Activated CD8-positive, alpha-beta T cell treated with anti-CD3 and anti-CD28 coated beads for 36 hours (primary cell): ENCODE results near the gene DMRT1. TPM values are rescaled to one million over a fixed set of nuclear protein-coding genes. Genes with fewer than 3 reads are reported as not detected.

Experiments used
- ATAC-seq: fragments of 200-7000 bp; cut with Tn5 transposase; one replicate; pipeline ENCODE4 v1.10.0; 2021; ENCODE audit warnings: mild to moderate bottlenecking, moderate library complexity
- CTCF ChIA-PET: fragments of 350-600 bp; sonication (Branson Sonifier 250); formaldehyde crosslinking; loops from one replicate; lab custom pipeline; 2021; ENCODE audit warnings: antibody characterized with exemption; lab: Charles Lee
- POLR2A ChIA-PET: fragments of 350-600 bp; sonication (Branson Sonifier 250); formaldehyde crosslinking; loops from one replicate; lab custom pipeline; 2021; ENCODE audit warnings: antibody characterized with exemption; lab: Charles Lee
- DNase-seq: peaks from one replicate; pipeline ENCODE4 v3.0.0-alpha.2; 2020
- H3K27ac Mint-ChIP-seq: one replicate; pipeline ENCODE4 v1.8.0; 2021; ENCODE audit warnings: mild to moderate bottlenecking, mixed read lengths
- H3K27me3 Mint-ChIP-seq: one replicate; pipeline ENCODE4 v1.8.0; 2021; ENCODE audit warnings: mixed read lengths
- H3K36me3 Mint-ChIP-seq: one replicate; pipeline ENCODE4 v1.8.0; 2021; ENCODE audit warnings: low read depth, mixed read lengths
- H3K4me1 Mint-ChIP-seq: one replicate; pipeline ENCODE4 v1.8.0; 2021; ENCODE audit warnings: low read depth, mixed read lengths
- H3K4me3 Mint-ChIP-seq: one replicate; pipeline ENCODE4 v1.8.0; 2021; ENCODE audit warnings: mild to moderate bottlenecking, moderate library complexity, mixed read lengths
- H3K9me3 Mint-ChIP-seq: one replicate; pipeline ENCODE4 v1.8.0; 2021; ENCODE audit warnings: mixed read lengths
- CTCF ChIP-seq: fragments of 200-600 bp; IDR thresholded peaks from one replicate; pipeline ENCODE4 v1.8.0; 2022; ENCODE audit warnings: antibody characterized with exemption, mild to moderate bottlenecking
- intact Hi-C: fragments of 100-400 bp; cut with micrococcal nuclease; formaldehyde crosslinking; loops from one replicate; pipeline ENCODE4 v1.10.0; 2022
- total RNA-seq, 2 experiments: library from RNA; stranded (reverse); gene quantifications; one replicate each; pipeline ENCODE4 v1.2.3, GENCODE V29; 2021

The DMRT1 gene
- total RNA-seq, 2 experiments from 2014 or later: not detected

- TF ChIP-seq CTCF: no peak
- Mint-ChIP-seq H3K27ac (no peak overlapping the region), H3K4me3 (no peak overlapping the region), H3K27me3 (peaks cover 33% of the 10 kb centered on the region), H3K4me1 (peaks cover 12% of the 10 kb centered on the region), H3K36me3 (no peaks in the 10 kb centered on the region), H3K9me3 (no peaks in the 10 kb centered on the region)
- intact Hi-C loops: no loop called here
- DNase-seq (no peak), ATAC-seq (no peak)
- ChIA-PET POLR2A (no interaction called here), CTCF (interaction anchor here (1.0 kb wide), 1 partner anchor 128 kb away, joined by 4 read pairs; no protein-coding TSS in a partner anchor)
Measured at GRCh38 chr9:883011-883410, 41.5 kb downstream of the DMRT1 start.

DNA sequence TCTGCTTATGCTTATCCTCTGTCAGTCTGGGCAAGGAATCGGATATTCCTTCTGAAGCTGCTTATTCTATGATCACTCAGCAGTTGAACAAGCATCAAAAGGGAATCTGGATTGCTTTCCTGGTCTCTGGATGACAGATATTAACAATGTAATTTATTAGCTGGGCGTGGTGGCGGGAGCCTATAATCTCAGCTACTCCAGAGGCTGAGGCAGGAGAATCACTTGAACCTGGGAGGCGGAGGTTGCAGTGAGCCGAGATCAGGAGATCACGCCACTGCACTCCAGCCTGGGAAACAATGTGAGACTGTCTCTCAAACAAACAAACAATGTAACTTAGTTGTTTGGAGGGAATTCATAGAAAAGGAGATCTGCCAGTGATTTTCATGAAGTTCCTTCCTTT lies 45.4 kb downstream of the DMRT1 start:
- Mint-ChIP-seq H3K27me3 (peaks cover 15% of the 10 kb centered on the region), H3K36me3 (no peaks in the 10 kb centered on the region), H3K4me1 (peaks cover 4% of the 10 kb centered on the region), H3K9me3 (no peaks in the 10 kb centered on the region), H3K27ac (no peak overlapping the region), H3K4me3 (no peak overlapping the region)
- no peak for ATAC-seq
- ChIA-PET POLR2A (interaction anchor here (1.1 kb wide), 1 partner anchor 62 kb away, joined by 3 read pairs; no protein-coding TSS in a partner anchor), CTCF (interaction anchor here (1.2 kb wide), 1 partner anchor 122 kb away, joined by 5 read pairs; no protein-coding TSS in a partner anchor)
- DNase-seq: no peak
- intact Hi-C loops: no loop called here
- TF ChIP-seq CTCF: no peak

GRCh38 chr9:892123-892522 lies 50.6 kb downstream of the DMRT1 start:
- no peaks in the 10 kb centered on the region for H3K9me3 Mint-ChIP-seq
- CTCF ChIA-PET: interaction anchor here (3.7 to 6.4 kb wide), 3 partner anchors 108 to 118 kb away, joined by 17 to 41 read pairs (median 24); no protein-coding TSS in a partner anchor
- intact Hi-C loops: loop anchor here (5.0 to 10.0 kb wide), 2 partner anchors 63 to 115 kb away; no protein-coding TSS in a partner anchor

DNA sequence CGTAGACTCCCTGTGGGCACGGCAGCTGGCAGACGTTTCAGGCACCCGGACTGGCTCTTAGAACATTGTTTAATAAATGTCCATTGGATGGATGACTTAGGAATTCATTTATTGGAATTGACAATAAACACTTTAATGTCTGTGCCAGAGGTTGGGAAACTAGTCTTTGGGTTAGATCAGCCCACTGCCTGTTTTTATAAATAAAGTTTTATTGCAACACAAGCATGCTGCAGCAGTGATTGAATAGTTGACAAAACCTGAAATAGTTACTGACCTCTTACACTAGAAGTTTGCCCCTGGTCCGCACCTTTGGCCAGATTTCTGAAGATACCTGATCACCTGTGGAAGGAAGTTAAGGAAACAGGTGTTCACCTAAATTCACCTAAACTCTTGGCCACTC lies 51.6 kb downstream of the DMRT1 start:
- no peaks in the 10 kb centered on the region for H3K36me3 Mint-ChIP-seq
- ChIA-PET CTCF (interaction anchor here (0.6 to 6.4 kb wide), 17 partner anchors 7 to 292 kb away, joined by 3 to 41 read pairs (median 6); no protein-coding TSS in a partner anchor), POLR2A (no interaction called here)
- intact Hi-C loops: loop anchor here (5.0 to 10.0 kb wide), 2 partner anchors 62 to 114 kb away; no protein-coding TSS in a partner anchor
- ATAC-seq (no peak), DNase-seq (no peak)
- TF ChIP-seq CTCF: no peak
- H3K9me3 Mint-ChIP-seq: no peaks in the 10 kb centered on the region
- H3K27me3 Mint-ChIP-seq: peaks cover 20% of the 10 kb centered on the region
- H3K27ac Mint-ChIP-seq: no peak overlapping the region
- peaks cover 18% of the 10 kb centered on the region for H3K4me1 Mint-ChIP-seq
- no peak overlapping the region for H3K4me3 Mint-ChIP-seq

More at GRCh38 chr9:892123-892522, 50.6 kb downstream of the DMRT1 start:
- H3K27ac Mint-ChIP-seq: no peak overlapping the region
- peaks cover 20% of the 10 kb centered on the region for H3K27me3 Mint-ChIP-seq
- no peak for TF ChIP-seq CTCF
- peaks cover 18% of the 10 kb centered on the region for H3K4me1 Mint-ChIP-seq
- no peak overlapping the region for H3K4me3 Mint-ChIP-seq
- no peaks in the 10 kb centered on the region for H3K36me3 Mint-ChIP-seq
- ATAC-seq (no peak), DNase-seq (no peak)
- POLR2A ChIA-PET: no interaction called here

GRCh38 chr9:893843-894420 lies 52.4 kb downstream of the DMRT1 start:
- peak; percentile 99 for ATAC-seq
- no peaks in the 10 kb centered on the region for H3K9me3 Mint-ChIP-seq
- POLR2A ChIA-PET: no interaction called here

More at GRCh38 chr9:893843-894420, 52.4 kb downstream of the DMRT1 start:
- peak; percentile 87 for TF ChIP-seq CTCF
- H3K36me3 Mint-ChIP-seq: no peaks in the 10 kb centered on the region
- CTCF ChIA-PET: interaction anchor here (0.7 to 6.4 kb wide), 18 partner anchors 8 to 293 kb away, joined by 3 to 41 read pairs (median 6); no protein-coding TSS in a partner anchor
- H3K4me1 Mint-ChIP-seq: peaks cover 18% of the 10 kb centered on the region
- peak; percentile 85 for DNase-seq
- no peak overlapping the region for H3K27ac Mint-ChIP-seq
- H3K4me3 Mint-ChIP-seq: no peak overlapping the region
- H3K27me3 Mint-ChIP-seq: peaks cover 23% of the 10 kb centered on the region
- intact Hi-C loops: loop anchor here (5.0 to 10.0 kb wide), 2 partner anchors 61 to 113 kb away; no protein-coding TSS in a partner anchor
